Activated CD8-positive, alpha-beta memory T cell treated with anti-CD3 and anti-CD28 coated beads for 4 hours (primary cell): ENCODE measurements around the gene KRT12.

Source experiments
- DNase-seq, 2 donors: peaks; one replicate each; pipeline ENCODE4 v3.0.0-alpha.2; 2020; ENCODE audit warnings: low read depth in 2 of 2

Gene KRT12

GRCh38 chr17:40843242-40843641, 23.8 kb downstream of the KRT12 start:
- DNase-seq, result no peak

- no peak for DNase-seq
These were observed 25.8 kb downstream of the KRT12 start for GRCh38 chr17:40841246-40841645.

- no peak for DNase-seq
These were observed 27.8 kb downstream of the KRT12 start for GRCh38 chr17:40839194-40839593.

- DNase-seq, result no peak
These were observed 31.0 kb downstream of the KRT12 start for GRCh38 chr17:40836020-40836419.

GRCh38 chr17:40833882-40834281, 33.1 kb downstream of the KRT12 start:
- no peak for DNase-seq

- no peak for DNase-seq
These were observed 34.2 kb downstream of the KRT12 start for GRCh38 chr17:40832840-40833239.

- no peak for DNase-seq
These were observed 36.8 kb downstream of the KRT12 start for GRCh38 chr17:40830085-40830776.

- DNase-seq, result no peak
These were observed 38.5 kb downstream of the KRT12 start for GRCh38 chr17:40828454-40829044.

- DNase-seq, result no peak
These were observed 39.1 kb downstream of the KRT12 start for GRCh38 chr17:40827746-40828453.

GRCh38 chr17:40825599-40825998, 41.4 kb downstream of the KRT12 start:
- DNase-seq, result no peak

- no peak for DNase-seq
These were observed 42.8 kb downstream of the KRT12 start for GRCh38 chr17:40824015-40824832.

- DNase-seq, result no peak
These were observed 44.8 kb downstream of the KRT12 start, which contains the start of gene KRT10 for GRCh38 chr17:40822132-40822812. TSS of gene KRT10 (minus strand) at chr17:40822614. CDS start at chr17:40822585, 29 bp downstream.

- DNase-seq, result no peak
These were observed 45.5 kb downstream of the KRT12 start for GRCh38 chr17:40821536-40821935.

GRCh38 chr17:40820228-40820838, 46.7 kb downstream of the KRT12 start:
- DNase-seq, result no peak

GRCh38 chr17:40819528-40820125, 47.4 kb downstream of the KRT12 start:
- DNase-seq, result no peak

GRCh38 chr17:40818733-40819527, 48.1 kb downstream of the KRT12 start:
- peak; percentile 64 to 71 for DNase-seq

- no peak for DNase-seq
These were observed 48.7 kb downstream of the KRT12 start for GRCh38 chr17:40818343-40818732.

- no peak for DNase-seq
These were observed 49.8 kb downstream of the KRT12 start for GRCh38 chr17:40817103-40817682.

- no peak for DNase-seq
These were observed 50.5 kb downstream of the KRT12 start for GRCh38 chr17:40816569-40816968.
